IMR-90 (cell line): ENCODE measurements around the gene SLC25A21. TPM values are rescaled to one million over a fixed set of nuclear protein-coding genes. Genes with fewer than 3 reads are reported as not detected.

Source experiments
- ATAC-seq: fragments of 200-7000 bp; cut with Tn5 transposase; 2 replicates; pipeline ENCODE4 v1.9.1; 2020; ENCODE audit warnings: low read depth, mild to moderate bottlenecking, moderate library complexity
- BruUV-seq: library from RNA; stranded (reverse); fragments of 400-500 nt; replicated peaks from 2 replicates; lab custom pipeline; 2021; lab: Mats Ljungman, UMichigan
- CTCF ChIA-PET: fragments of 300-600 bp; formaldehyde crosslinking; extraction: SDS; loops from one replicate; lab custom pipeline; 2021; ENCODE audit warnings: antibody characterized with exemption; lab: Yijun Ruan, JAX
- POLR2A ChIA-PET: fragments of 300-600 bp; sonication (Branson Sonifier 250); formaldehyde crosslinking; loops from one replicate; lab custom pipeline; 2022; ENCODE audit warnings: antibody characterized with exemption; ENCODE audit not compliant: unreplicated experiment; lab: Charles Lee
- DNase-seq: peaks from one replicate; pipeline ENCODE4 v3.0.0; 2013
- H2AFZ ChIP-seq: replicated peaks from 2 replicates; pipeline ENCODE3; 2013; ENCODE audit warnings: low read length, mild to moderate bottlenecking; ENCODE audit not compliant: poor library complexity
- H2AK5ac ChIP-seq: 2 replicates; pipeline ENCODE4 v1.6.1; 2013; ENCODE audit warnings: low read depth, low read length, inconsistent platforms
- H2AK9ac ChIP-seq: replicated peaks from 2 replicates; pipeline ENCODE3; 2013; ENCODE audit warnings: mild to moderate bottlenecking, low read depth, low read length, moderate library complexity; ENCODE audit not compliant: poor library complexity
- H2BK120ac ChIP-seq: 2 replicates; pipeline ENCODE4 v1.6.1; 2013; ENCODE audit warnings: low read depth, low read length, inconsistent platforms
- H2BK15ac ChIP-seq: 3 replicates; pipeline ENCODE4 v1.6.1; 2013; ENCODE audit warnings: low read depth, low read length, inconsistent platforms
- H2BK20ac ChIP-seq: 2 replicates; pipeline ENCODE4 v1.6.1; 2013; ENCODE audit warnings: low read depth, mild to moderate bottlenecking, inconsistent platforms, low read length, moderate library complexity
- H2BK5ac ChIP-seq: 2 replicates; pipeline ENCODE4 v1.6.1; 2013; ENCODE audit warnings: mild to moderate bottlenecking, low read depth, low read length, inconsistent platforms; ENCODE audit not compliant: poor library complexity, severe bottlenecking
- H3K14ac ChIP-seq: replicated peaks from 2 replicates; pipeline ENCODE4 v1.6.1; 2013; ENCODE audit warnings: low read depth, low read length, inconsistent platforms
- H3K18ac ChIP-seq: 2 replicates; pipeline ENCODE4 v1.6.1; 2013; ENCODE audit warnings: low read depth, low read length, control low read depth
- H3K23ac ChIP-seq: 2 replicates; pipeline ENCODE4 v1.6.1; 2013; ENCODE audit warnings: low read depth, low read length, inconsistent platforms
- H3K27ac ChIP-seq: 2 replicates; pipeline ENCODE4 v1.5.1; 2013; ENCODE audit warnings: mild to moderate bottlenecking, control low read depth, low read length; ENCODE audit not compliant: insufficient read depth
- H3K27me3 ChIP-seq: 2 replicates; pipeline ENCODE4 v1.6.1; 2013; ENCODE audit warnings: low read length; ENCODE audit not compliant: control insufficient read depth, insufficient read depth
- H3K36me3 ChIP-seq: 2 replicates; pipeline ENCODE4 v1.6.1; 2013; ENCODE audit warnings: low read length, mixed read lengths; ENCODE audit not compliant: control insufficient read depth, insufficient read depth
- H3K4ac ChIP-seq: 2 replicates; pipeline ENCODE4 v1.6.1; 2013; ENCODE audit warnings: low read depth, low read length, inconsistent platforms
- H3K4me1 ChIP-seq: 2 replicates; pipeline ENCODE4 v1.6.1; 2013; ENCODE audit warnings: low read length, mixed read lengths; ENCODE audit not compliant: control insufficient read depth, insufficient read depth
- H3K4me2 ChIP-seq: 2 replicates; pipeline ENCODE4 v1.6.1; 2013; ENCODE audit warnings: low read depth, mild to moderate bottlenecking, control low read depth, low read length, moderate library complexity
- H3K4me3 ChIP-seq: 2 replicates; pipeline ENCODE4 v1.5.1; 2013; ENCODE audit warnings: low read depth, mild to moderate bottlenecking, control low read depth, low read length, moderate library complexity; ENCODE audit not compliant: insufficient read depth
- H3K56ac ChIP-seq: 2 replicates; pipeline ENCODE4 v1.6.1; 2013; ENCODE audit warnings: low read length, inconsistent platforms; ENCODE audit not compliant: insufficient read depth; ENCODE audit errors: extremely low read depth
- H3K79me1 ChIP-seq, 2 experiments: 2 replicates each; pipeline ENCODE4 v1.6.1; 2013; ENCODE audit warnings: low read length in 2 of 2, inconsistent platforms in 1 of 2, low read depth in 1 of 2
- H3K9ac ChIP-seq: 2 replicates; pipeline ENCODE4 v1.6.1; 2013; ENCODE audit warnings: low read depth, low read length, control low read depth
- H3K9me1 ChIP-seq: 2 replicates; pipeline ENCODE4 v1.6.1; 2013; ENCODE audit warnings: low read length, inconsistent platforms; ENCODE audit not compliant: insufficient read depth
- H3K9me3 ChIP-seq: 2 replicates; pipeline ENCODE4 v1.6.1; 2013; ENCODE audit warnings: low read length; ENCODE audit not compliant: control insufficient read depth, insufficient read depth
- H4K20me1 ChIP-seq: 2 replicates; pipeline ENCODE4 v1.6.1; 2013; ENCODE audit warnings: low read length, inconsistent platforms; ENCODE audit not compliant: insufficient read depth
- H4K5ac ChIP-seq: 2 replicates; pipeline ENCODE4 v1.6.1; 2013; ENCODE audit warnings: mild to moderate bottlenecking, low read depth, low read length, control low read depth
- H4K8ac ChIP-seq, 2 experiments: 2 replicates each; pipeline ENCODE4 v1.6.1; 2013; ENCODE audit warnings: low read depth in 2 of 2, low read length in 2 of 2, control low read depth in 1 of 2, inconsistent platforms in 1 of 2
- H4K91ac ChIP-seq: 2 replicates; pipeline ENCODE4 v1.6.1; 2013; ENCODE audit warnings: low read depth, low read length, inconsistent platforms; ENCODE audit not compliant: insufficient read depth
- BHLHE40 ChIP-seq: fragments of 150-350 bp; IDR thresholded peaks from 2 replicates; pipeline ENCODE4 v1.6.1; 2016; ENCODE audit warnings: mild to moderate bottlenecking, low read depth, low read length
- CEBPB ChIP-seq: IDR thresholded peaks from 2 replicates; pipeline ENCODE4 v1.6.1; 2012; ENCODE audit warnings: low read depth, low read length, improper control_type of control experiment
- CHD1 ChIP-seq: IDR thresholded peaks from 2 replicates; pipeline ENCODE4 v1.6.1; 2012; ENCODE audit warnings: low read depth, low read length, improper control_type of control experiment
- ELK1 ChIP-seq: fragments of 150-350 bp; IDR thresholded peaks from 2 replicates; pipeline ENCODE4 v1.6.1; 2016; ENCODE audit warnings: low read depth, mild to moderate bottlenecking, low read length, moderate library complexity, borderline replicate concordance
- FOS ChIP-seq: fragments of 150-350 bp; IDR thresholded peaks from 2 replicates; pipeline ENCODE4 v1.6.1; 2016; ENCODE audit warnings: low read depth, low read length
- MAFK ChIP-seq: IDR thresholded peaks from 2 replicates; pipeline ENCODE4 v1.6.1; 2012; ENCODE audit warnings: low read depth, low read length, improper control_type of control experiment
- MAZ ChIP-seq: IDR thresholded peaks from 2 replicates; pipeline ENCODE4 v1.6.1; 2012; ENCODE audit warnings: low read depth, mild to moderate bottlenecking, low read length, improper control_type of control experiment, moderate library complexity, borderline replicate concordance
- MXI1 ChIP-seq: IDR thresholded peaks from 2 replicates; pipeline ENCODE4 v1.6.1; 2012; ENCODE audit warnings: low read depth, mild to moderate bottlenecking, low read length, moderate library complexity, borderline replicate concordance
- NFE2L2 ChIP-seq: fragments of 150-350 bp; IDR thresholded peaks from 2 replicates; pipeline ENCODE4 v1.6.1; 2016; ENCODE audit warnings: low read depth, mild to moderate bottlenecking, low read length
- POLR2A ChIP-seq: IDR thresholded peaks from 2 replicates; pipeline ENCODE4 v1.6.1; 2012; ENCODE audit warnings: mild to moderate bottlenecking, low read depth, low read length
- RAD21 ChIP-seq: IDR thresholded peaks from 2 replicates; pipeline ENCODE4 v1.6.1; 2012; ENCODE audit warnings: low read length, improper control_type of control experiment
- RCOR1 ChIP-seq: IDR thresholded peaks from 2 replicates; pipeline ENCODE4 v1.6.1; 2012; ENCODE audit warnings: mild to moderate bottlenecking, low read length, improper control_type of control experiment; ENCODE audit not compliant: insufficient replicate concordance
- RFX5 ChIP-seq: IDR thresholded peaks from 2 replicates; pipeline ENCODE4 v1.8.0; 2012; ENCODE audit warnings: low read depth, mild to moderate bottlenecking, low read length, moderate library complexity
- SMC3 ChIP-seq: fragments of 150-350 bp; IDR thresholded peaks from 2 replicates; pipeline ENCODE4 v1.6.1; 2016; ENCODE audit warnings: low read depth, mild to moderate bottlenecking, antibody characterized with exemption, low read length, moderate library complexity
- USF2 ChIP-seq: fragments of 150-350 bp; IDR thresholded peaks from 2 replicates; pipeline ENCODE4 v1.6.1; 2017; ENCODE audit warnings: mild to moderate bottlenecking, antibody characterized with exemption, low read length, low read depth
- WGBS, 2 experiments: methylation state at CpG; one replicate each; pipeline versions ENCODE4 v1.1.5 to v1.1.7; 2013; ENCODE audit warnings: missing lambda C conversion rate in 2 of 2; ENCODE audit not compliant: insufficient read length in 1 of 2; ENCODE audit errors: extremely low coverage in 2 of 2; 5-methylcytosine and 5-hydroxymethylcytosine counted together
- dilution Hi-C: fragments of 300-500 bp; cut with HindIII; formaldehyde crosslinking; loops from one replicate; pipeline ENCODE4 v1.14.3; 2018; ENCODE audit warnings: low sequenced_read_pairs; ENCODE audit not compliant: unreplicated experiment
- in situ Hi-C: fragments of 300-500 bp; cut with MboI; formaldehyde crosslinking; loops from 3 replicates; pipeline ENCODE4 v1.14.3; 2019; ENCODE audit warnings: low sequenced_read_pairs, inconsistent platforms, mixed read lengths
- intact Hi-C: fragments of 100-400 bp; cut with micrococcal nuclease; formaldehyde crosslinking; loops from 2 replicates; pipeline ENCODE4 v1.10.0; 2022
- polyA plus RNA-seq, 3 experiments: library from polyadenylated mRNA; depleted of rRNA; stranded (reverse); fragments of >200 nt; gene quantifications; 2 replicates each; pipeline ENCODE4 v1.2.3, GENCODE V29; 2012; ENCODE audit warnings: low replicate concordance in 1 of 3
- total RNA-seq: library from RNA; depleted of rRNA; stranded (reverse); fragments of >200 nt; gene quantifications from 2 replicates; pipeline ENCODE4 v1.2.3, GENCODE V29; 2012
- TF ChIP-seq, protein P1 (sequence below): conservative IDR thresholded peaks from 2 replicates; pipeline ENCODE4 v1.5.1; 2012; ENCODE audit warnings: mild to moderate bottlenecking, low read depth, low read length, improper control_type of control experiment

SLC25A21 gene
- total and polyA plus RNA-seq, 2 of the 4 experiments (the other 2 are of a cell fraction), result 0.62 to 0.90 TPM

DNA sequence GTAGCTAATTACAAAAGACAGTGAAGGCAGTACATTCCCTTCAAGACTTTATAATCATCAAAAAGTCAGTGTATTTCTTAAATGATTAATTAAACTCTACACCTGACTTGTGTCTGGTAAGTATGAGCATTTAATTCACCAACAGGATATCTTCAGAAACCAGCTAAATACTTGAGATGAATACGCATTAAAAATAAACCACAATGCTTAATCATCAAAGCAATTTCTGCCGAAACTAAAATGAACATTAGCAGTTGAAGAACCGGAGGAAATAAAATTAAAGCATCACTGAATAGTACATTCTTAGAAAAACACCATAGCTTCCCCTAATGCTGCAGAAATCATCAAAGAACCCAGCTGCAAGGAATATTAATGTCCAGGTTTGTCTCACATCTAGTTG lies 32.7 kb downstream of the SLC25A21 start:
- dilution Hi-C loops, result no loop called here

More for the DNA sequence above, 32.7 kb downstream of the SLC25A21 start:
- H4K5ac ChIP-seq, result no peak overlapping the region
- no peaks in the 10 kb centered on the region for H3K27me3 ChIP-seq
- H2AK9ac ChIP-seq, result no peak overlapping the region
- in situ Hi-C loops (loop anchor here (10.0 kb wide), 1 partner anchor 485 kb away; no protein-coding TSS in a partner anchor), intact Hi-C loops (loop anchor here (10.0 kb wide), 2 partner anchors 285 to 365 kb away; no protein-coding TSS in a partner anchor)
- H2BK15ac ChIP-seq, result no peak overlapping the region
- H3K9ac ChIP-seq, result no peak overlapping the region
- TF ChIP-seq ELK1 (no peak), SMC3 (no peak), BHLHE40 (no peak), RCOR1 (no peak), USF2 (no peak), NFE2L2 (no peak), RAD21 (no peak), CHD1 (no peak), MXI1 (no peak), CEBPB (no peak), MAFK (no peak), POLR2A (no peak), MAZ (no peak), FOS (no peak), RFX5 (no peak)
- TF ChIP-seq, protein P1, sequence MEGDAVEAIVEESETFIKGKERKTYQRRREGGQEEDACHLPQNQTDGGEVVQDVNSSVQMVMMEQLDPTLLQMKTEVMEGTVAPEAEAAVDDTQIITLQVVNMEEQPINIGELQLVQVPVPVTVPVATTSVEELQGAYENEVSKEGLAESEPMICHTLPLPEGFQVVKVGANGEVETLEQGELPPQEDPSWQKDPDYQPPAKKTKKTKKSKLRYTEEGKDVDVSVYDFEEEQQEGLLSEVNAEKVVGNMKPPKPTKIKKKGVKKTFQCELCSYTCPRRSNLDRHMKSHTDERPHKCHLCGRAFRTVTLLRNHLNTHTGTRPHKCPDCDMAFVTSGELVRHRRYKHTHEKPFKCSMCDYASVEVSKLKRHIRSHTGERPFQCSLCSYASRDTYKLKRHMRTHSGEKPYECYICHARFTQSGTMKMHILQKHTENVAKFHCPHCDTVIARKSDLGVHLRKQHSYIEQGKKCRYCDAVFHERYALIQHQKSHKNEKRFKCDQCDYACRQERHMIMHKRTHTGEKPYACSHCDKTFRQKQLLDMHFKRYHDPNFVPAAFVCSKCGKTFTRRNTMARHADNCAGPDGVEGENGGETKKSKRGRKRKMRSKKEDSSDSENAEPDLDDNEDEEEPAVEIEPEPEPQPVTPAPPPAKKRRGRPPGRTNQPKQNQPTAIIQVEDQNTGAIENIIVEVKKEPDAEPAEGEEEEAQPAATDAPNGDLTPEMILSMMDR, result no peak
- no peak overlapping the region for H4K8ac ChIP-seq
- no peak overlapping the region for H2AFZ ChIP-seq
- H3K9me3 ChIP-seq, result no peaks in the 10 kb centered on the region
- no CpG with 5 or more reads among the region's 3 CpGs for WGBS, 2 experiments
- no peak overlapping the region for H3K27ac ChIP-seq
- no peak overlapping the region for H3K14ac ChIP-seq
- no peak overlapping the region for H2BK120ac ChIP-seq
- DNase-seq (no peak), ATAC-seq (no peak)
- no peaks in the 10 kb centered on the region for H3K36me3 ChIP-seq
- peaks cover 2% of the 10 kb centered on the region for H3K4me1 ChIP-seq
- H3K23ac ChIP-seq, result no peak overlapping the region
- H3K4me3 ChIP-seq, result no peak overlapping the region
- H2BK5ac ChIP-seq, result no peak overlapping the region
- H2BK20ac ChIP-seq, result no peak overlapping the region
- no peak overlapping the region for H2AK5ac ChIP-seq
- H3K4me2 ChIP-seq, result no peak overlapping the region
- POLR2A ChIA-PET, result no interaction called here
- no peak overlapping the region for H4K91ac ChIP-seq
- H3K9me1 ChIP-seq, result no peaks in the 10 kb centered on the region; the same call in 1 of the 2 replicates
- CTCF ChIA-PET, result no interaction called here
- no peaks in the 10 kb centered on the region for H3K79me1 ChIP-seq
- no TSS peak for BruUV-seq
- no peak overlapping the region for H3K18ac ChIP-seq
- H3K4ac ChIP-seq, result no peak overlapping the region
- no peak overlapping the region for H3K56ac ChIP-seq
- H4K20me1 ChIP-seq, result no peaks in the 10 kb centered on the region
